Occipital lobe (tissue), 2 donors: ENCODE measurements around the gene SLC22A31. TPM values are rescaled to one million over a fixed set of nuclear protein-coding genes. Genes with fewer than 3 reads are reported as not detected.

Source experiments
- DNase-seq: peaks from one replicate; lab custom pipeline; 2025; lab: John Stamatoyannopoulos, UW
- total RNA-seq: library from RNA; depleted of rRNA; stranded (reverse); fragments of >200 nt; gene quantifications from one replicate; pipeline ENCODE4 v1.2.3, GENCODE V29; 2014

Gene SLC22A31
- total RNA-seq, 1 donor from 2014 or later, result not detected

- no peak for DNase-seq
Measured at GRCh38 chr16:89179656-89180315, 20.6 kb downstream of the SLC22A31 start.

- no peak for DNase-seq
Measured at GRCh38 chr16:89179148-89179484, 21.2 kb downstream of the SLC22A31 start.

GRCh38 chr16:89178453-89179147, 21.7 kb downstream of the SLC22A31 start:
- no peak for DNase-seq

- no peak for DNase-seq
Measured at GRCh38 chr16:89177501-89177900, 22.8 kb downstream of the SLC22A31 start.

GRCh38 chr16:89176717-89177116, 23.6 kb downstream of the SLC22A31 start:
- no peak for DNase-seq

- no peak for DNase-seq
Measured at GRCh38 chr16:89176147-89176690, 24.1 kb downstream of the SLC22A31 start.

GRCh38 chr16:89175280-89176146, 24.8 kb downstream of the SLC22A31 start:
- DNase-seq, result no peak

GRCh38 chr16:89174877-89175276, 25.5 kb downstream of the SLC22A31 start:
- no peak for DNase-seq

- DNase-seq, result no peak
Measured at GRCh38 chr16:89174055-89174827, 26.1 kb downstream of the SLC22A31 start.

- DNase-seq, result no peak
Measured at GRCh38 chr16:89173174-89173921, 27.0 kb downstream of the SLC22A31 start.

GRCh38 chr16:89172528-89173173, 27.7 kb downstream of the SLC22A31 start:
- DNase-seq, result no peak

- no peak for DNase-seq
Measured at GRCh38 chr16:89172171-89172527, 28.2 kb downstream of the SLC22A31 start.

GRCh38 chr16:89171216-89172170, 28.8 kb downstream of the SLC22A31 start, which contains the start of gene CDH15:
Gene CDH15, plus strand, starts transcription at chr16:89171748. Its CDS starts 84 bp downstream, at chr16:89171832.
- peak; percentile 80 for DNase-seq

- DNase-seq, result no peak
Measured at GRCh38 chr16:89170346-89171215, 29.8 kb downstream of the SLC22A31 start.

- no peak for DNase-seq
Measured at GRCh38 chr16:89169778-89170177, 30.6 kb downstream of the SLC22A31 start.

- no peak for DNase-seq
Measured at GRCh38 chr16:89168381-89169189, 31.8 kb downstream of the SLC22A31 start.

GRCh38 chr16:89167425-89167941, 32.9 kb downstream of the SLC22A31 start:
- DNase-seq, result peak; percentile 34
